EH (cell line): Measurements from ENCODE around the gene TMEM151A.
"Not testable (repeated sequence)": the region's sequence is repeated elsewhere in the genome, so short reads cannot be mapped to it uniquely, and the experiment has no call there.

Experiments used
- DNase-seq: peaks from one replicate; pipeline ENCODE4 v3.0.0-alpha.2; 2015; ENCODE audit warnings: low read depth

TMEM151A gene

GRCh38 chr11:66267379-66268243, 24.1 kb upstream of the TMEM151A start:
- DNase-seq, result peak; percentile 89

DNA sequence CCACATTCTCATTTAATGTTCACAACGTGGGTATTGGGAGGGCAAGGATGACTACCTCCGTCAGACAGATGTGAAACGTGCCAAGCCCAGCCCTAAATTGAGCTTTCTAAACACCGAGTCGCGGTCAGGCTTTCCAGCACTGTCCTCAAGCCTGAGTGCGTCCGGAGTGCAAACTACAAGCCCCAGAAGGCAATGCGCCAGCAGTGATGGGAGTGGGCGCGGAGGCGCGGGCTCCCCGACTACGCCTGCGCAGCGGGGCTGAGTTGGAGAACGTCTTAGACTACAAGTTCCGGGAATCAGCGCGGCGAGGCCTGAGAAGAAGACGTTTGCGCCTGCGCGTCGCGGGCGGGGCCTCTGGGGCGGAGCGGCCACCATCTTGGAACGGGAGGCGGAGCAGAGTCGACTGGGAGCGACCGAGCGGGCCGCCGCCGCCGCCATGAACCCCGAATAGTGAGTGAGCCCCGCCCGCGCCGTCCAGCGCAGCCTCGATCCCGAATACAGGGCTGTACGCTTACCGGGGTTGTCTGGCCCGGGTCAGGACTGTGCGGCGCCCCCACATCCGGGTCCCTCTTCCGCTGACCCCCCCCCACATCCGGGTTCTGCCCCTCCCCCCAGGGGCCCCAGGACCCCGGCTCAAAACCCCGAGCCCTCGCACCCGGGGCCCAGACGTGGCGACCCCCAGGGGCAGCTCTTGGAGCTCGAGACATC, 23.3 kb upstream of the TMEM151A start, which contains the start of gene RAB1B:
RAB1B (plus strand) TSS at position 396 of the 708 bp plus-strand sequence; CDS start at position 437, 41 bp downstream.
- DNase-seq, result peak; percentile 99

DNA sequence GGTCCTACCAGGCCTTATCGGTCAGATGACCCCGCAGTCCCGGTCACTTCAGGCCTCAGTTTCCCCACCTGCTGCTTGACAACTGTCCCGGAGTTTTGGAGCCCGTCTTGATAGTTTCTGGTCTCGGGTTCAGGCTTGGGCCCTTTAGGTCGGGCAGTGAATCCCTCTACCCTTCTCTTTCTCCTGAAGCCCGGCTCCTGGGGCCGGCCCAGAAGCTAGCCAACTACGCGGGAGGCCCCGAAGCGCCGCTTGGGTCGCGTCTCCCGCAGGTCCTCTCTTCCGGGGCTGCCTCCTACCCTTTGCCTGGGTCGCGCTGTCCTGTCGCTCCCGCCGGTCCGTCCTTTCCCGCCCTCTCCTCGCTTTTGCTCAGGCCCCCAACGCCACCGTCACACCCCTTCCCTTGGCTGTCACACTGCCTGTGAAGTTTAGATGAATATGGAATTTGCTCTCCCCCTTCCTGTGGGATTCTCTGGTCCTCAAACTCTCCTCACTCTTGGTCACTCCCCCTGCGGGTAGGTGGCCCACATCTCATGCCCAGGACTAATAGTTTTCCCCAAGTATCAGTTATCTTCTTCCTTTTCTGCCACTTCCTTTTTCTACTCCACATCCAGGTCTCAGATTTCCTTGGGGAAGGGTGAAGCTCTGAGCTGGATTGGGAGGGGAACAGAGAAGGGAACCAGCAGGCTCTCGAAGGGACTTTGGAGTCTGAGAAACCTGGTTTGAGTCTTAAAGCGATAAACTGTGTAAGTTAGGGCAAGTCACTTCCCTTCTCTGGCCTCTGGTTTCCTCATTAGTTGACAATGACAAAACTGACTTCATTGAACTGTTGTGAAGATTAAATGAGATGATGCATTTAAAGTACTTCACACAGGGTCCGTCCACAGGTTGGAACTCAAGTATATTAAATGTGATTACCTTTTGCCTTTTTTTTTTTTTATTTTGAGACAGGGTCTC, 22.5 kb upstream of the TMEM151A start:
- DNase-seq, result peak; percentile 72

- no peak for DNase-seq
Observed at GRCh38 chr11:66271816-66272215, 19.9 kb upstream of the TMEM151A start.

GRCh38 chr11:66272596-66272995, 19.1 kb upstream of the TMEM151A start:
- no peak for DNase-seq

GRCh38 chr11:66274219-66274618, 17.5 kb upstream of the TMEM151A start:
- no peak for DNase-seq

DNA sequence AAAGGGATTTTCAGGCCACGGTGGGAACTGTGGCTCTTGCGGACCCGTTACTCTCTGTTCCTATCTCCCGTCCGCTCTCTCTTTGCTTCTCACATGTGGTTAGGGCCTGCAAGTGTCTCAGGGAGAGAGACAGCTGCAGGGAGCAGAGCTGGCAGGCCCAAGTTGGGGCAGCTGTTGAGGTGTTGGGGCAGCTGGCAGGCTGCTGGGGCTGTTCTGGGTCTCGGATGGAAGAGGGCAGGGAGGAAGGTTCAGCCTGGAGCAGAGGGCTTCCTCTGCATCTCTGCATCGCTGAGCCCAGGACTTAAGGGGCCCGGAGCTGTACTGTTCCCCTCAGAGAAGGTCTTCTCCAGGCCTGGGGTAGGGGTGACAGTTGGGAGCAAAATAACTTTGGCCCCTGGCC, 16.3 kb upstream of the TMEM151A start:
- no peak for DNase-seq

DNA sequence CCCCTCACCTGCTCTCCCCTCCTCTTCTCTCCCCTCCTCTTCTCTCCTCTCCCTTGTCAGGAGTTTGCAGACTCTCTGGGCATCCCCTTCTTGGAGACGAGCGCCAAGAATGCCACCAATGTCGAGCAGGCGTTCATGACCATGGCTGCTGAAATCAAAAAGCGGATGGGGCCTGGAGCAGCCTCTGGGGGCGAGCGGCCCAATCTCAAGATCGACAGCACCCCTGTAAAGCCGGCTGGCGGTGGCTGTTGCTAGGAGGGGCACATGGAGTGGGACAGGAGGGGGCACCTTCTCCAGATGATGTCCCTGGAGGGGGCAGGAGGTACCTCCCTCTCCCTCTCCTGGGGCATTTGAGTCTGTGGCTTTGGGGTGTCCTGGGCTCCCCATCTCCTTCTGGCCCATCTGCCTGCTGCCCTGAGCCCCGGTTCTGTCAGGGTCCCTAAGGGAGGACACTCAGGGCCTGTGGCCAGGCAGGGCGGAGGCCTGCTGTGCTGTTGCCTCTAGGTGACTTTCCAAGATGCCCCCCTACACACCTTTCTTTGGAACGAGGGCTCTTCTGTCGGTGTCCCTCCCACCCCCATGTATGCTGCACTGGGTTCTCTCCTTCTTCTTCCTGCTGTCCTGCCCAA, 15.6 kb upstream of the TMEM151A start:
- no peak for DNase-seq

GRCh38 chr11:66276619-66277018, 15.1 kb upstream of the TMEM151A start:
- not testable (repeated sequence) for DNase-seq

DNA sequence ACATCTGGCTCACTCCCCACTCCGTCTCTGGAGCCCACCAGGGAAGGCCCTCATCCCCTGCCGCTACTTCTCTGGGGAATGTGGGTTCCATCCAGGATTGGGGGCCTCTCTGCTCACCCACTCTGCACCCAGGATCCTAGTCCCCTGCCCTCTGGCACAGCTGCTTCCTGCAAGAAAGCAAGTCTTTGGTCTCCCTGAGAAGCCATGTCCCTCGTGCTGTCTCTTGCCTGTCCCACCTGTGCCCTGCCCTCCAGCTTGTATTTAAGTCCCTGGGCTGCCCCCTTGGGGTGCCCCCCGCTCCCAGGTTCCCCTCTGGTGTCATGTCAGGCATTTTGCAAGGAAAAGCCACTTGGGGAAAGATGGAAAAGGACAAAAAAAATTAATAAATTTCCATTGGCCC, 14.6 kb upstream of the TMEM151A start:
- DNase-seq, result not testable (repeated sequence)

DNA sequence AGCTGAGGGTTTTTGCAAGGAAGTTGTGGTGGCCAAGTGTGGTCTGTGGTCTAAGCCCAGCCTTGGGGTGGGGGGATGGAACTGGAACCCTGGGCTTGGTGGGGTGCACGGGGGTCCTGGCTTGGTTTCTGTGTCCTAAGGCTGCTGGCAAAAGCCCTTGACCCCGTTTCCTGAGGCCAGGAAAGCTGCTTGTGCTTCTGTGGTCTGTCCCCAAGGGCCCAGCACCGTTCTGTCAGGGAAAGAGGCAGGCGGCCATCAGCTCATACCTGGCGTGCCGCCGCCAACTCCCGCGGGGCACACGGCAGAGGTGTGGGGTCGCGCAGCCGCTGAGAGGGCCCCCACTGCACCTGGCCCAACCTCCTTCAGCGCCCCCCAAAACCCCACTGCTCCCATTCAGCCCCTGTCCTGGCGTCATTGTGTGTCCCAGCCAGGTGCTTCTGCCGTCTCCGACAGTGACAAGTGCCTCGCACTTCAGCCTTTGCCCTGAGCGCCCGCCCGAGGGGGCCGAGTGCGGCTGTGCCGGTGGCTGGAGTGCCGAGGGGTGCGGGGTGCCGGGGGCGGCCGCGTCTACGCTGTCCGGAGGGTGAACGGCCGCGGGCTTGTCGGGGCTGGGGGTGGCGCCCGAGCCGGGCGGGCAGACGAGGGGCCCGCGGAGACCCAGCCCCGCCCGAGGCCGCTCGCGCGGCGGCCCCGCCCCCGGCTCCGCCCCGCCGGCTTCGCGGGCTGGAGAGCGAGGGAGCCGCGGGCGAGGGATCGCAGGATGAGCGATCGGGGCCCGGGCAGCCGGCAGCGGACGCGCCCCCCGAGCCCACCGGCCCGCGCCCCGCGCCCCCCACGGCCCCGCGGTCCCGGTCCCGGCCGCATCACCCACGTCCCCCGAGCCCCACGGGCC, 14.0 kb upstream of the TMEM151A start, which contains the start of gene CNIH2:
CNIH2 (plus strand) TSS at position 705 of the 892 bp plus-strand sequence. CDS start 282 bp downstream, outside the sequence.
- DNase-seq, result peak; percentile 32

- peak; percentile 24 for DNase-seq
Observed at GRCh38 chr11:66278363-66279091, 13.2 kb upstream of the TMEM151A start.

DNA sequence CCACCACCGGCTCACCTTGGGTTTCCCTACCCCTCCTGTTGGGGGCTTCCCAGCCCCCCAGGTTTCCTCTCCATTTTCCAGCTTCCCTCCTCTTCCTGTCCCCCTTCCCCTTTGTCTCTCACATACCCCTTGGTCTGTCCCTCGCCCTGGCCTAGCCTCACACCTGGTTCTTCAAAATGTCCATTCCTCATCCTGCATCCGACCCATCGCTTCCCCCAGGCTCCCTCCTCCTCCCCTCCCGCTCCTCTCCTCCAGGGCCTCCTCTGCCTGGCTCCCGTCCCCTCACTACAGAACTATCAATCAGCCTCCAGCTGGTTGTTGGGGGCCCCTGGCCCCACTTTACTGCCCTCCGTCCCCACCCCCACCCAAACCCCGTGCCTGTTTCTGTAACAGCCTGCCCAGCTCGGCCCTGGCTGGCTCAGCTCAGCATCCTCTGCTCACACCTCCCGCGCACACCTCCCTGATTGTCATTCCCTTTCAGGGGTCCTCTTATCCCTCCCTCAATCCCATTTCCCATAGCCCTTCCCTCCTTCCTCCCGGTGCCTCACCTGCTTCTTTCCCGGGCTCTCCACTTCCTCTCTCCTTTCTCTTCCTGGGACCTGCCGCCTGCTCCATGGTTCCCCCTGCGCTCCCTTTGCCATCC, 12.5 kb upstream of the TMEM151A start:
- DNase-seq, result no peak

GRCh38 chr11:66280428-66280827, 11.3 kb upstream of the TMEM151A start:
- DNase-seq, result no peak

GRCh38 chr11:66281001-66281400, 10.7 kb upstream of the TMEM151A start:
- DNase-seq, result peak; percentile 38

DNA sequence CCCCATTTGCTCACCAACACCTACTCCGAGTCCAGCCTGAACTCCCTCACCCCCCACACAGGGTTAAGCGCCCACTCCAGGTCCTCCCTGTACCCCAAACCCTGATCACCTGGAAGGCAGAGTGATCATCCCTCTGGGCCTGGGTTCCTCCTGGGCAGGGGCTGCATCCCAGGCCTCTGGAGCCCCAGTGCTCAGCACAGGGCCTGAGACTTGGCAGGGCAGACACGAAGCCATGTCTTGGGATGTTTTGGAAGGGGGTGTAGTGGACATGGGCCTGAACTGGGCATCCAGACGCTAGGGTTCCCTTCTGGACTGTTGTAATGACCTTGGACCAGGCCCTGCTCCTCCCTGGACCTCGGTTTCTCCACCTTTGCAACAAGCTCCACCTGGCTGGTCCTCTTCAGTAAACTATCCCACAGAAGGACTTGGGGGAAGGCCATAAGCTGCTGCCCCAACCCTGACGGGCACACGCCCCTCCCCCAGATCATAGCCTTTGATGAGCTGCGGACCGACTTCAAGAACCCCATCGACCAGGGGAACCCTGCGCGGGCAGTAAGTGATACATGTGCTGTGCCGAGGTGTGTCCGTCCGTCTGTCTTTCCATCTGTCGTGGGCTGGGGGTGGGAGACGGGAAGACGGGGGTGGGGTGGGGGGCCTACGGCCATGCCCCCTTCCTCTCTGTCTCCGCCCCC, 9.8 kb upstream of the TMEM151A start:
- DNase-seq, result no peak

GRCh38 chr11:66282468-66283455, 8.9 kb upstream of the TMEM151A start:
- DNase-seq, result peak; percentile 95
